Colonic mucosa (tissue), 4 donors: ENCODE results near the gene WWC1. TPM values are rescaled to one million over a fixed set of nuclear protein-coding genes. Genes with fewer than 3 reads are reported as not detected.
"Not testable (repeated sequence)": the region's sequence is repeated elsewhere in the genome, so short reads cannot be mapped to it uniquely, and the experiment has no call there.

ENCODE experiments used
- DNase-seq: peaks from one replicate; pipeline ENCODE4 v3.0.0-alpha.2; 2020
- H3K27ac ChIP-seq: fragments of 200-600 bp; one replicate; pipeline ENCODE4 v1.8.0; 2021
- H3K27me3 ChIP-seq: fragments of 200-600 bp; one replicate; pipeline ENCODE4 v1.8.0; 2021
- H3K36me3 ChIP-seq: fragments of 200-600 bp; one replicate; pipeline ENCODE4 v1.8.0; 2021
- H3K4me1 ChIP-seq: fragments of 200-600 bp; one replicate; pipeline ENCODE4 v1.8.0; 2021; ENCODE audit warnings: mild to moderate bottlenecking
- H3K4me3 ChIP-seq: fragments of 200-600 bp; one replicate; pipeline ENCODE4 v1.8.0; 2021
- H3K9ac ChIP-seq, 2 donors: one replicate each; pipeline ENCODE4 v1.7.0; 2013; ENCODE audit warnings: control low read depth in 2 of 2, low read depth in 2 of 2, low read length in 2 of 2
- H3K9me3 ChIP-seq: fragments of 200-600 bp; one replicate; pipeline ENCODE4 v1.8.0; 2021
- CTCF ChIP-seq: fragments of 200-600 bp; IDR thresholded peaks from one replicate; pipeline ENCODE4 v1.8.0; 2022; ENCODE audit warnings: antibody characterized with exemption, mild to moderate bottlenecking
- intact Hi-C: fragments of 100-400 bp; cut with DNase I; formaldehyde crosslinking; loops from one replicate; pipeline ENCODE4 v1.14.1; 2022
- total RNA-seq, 2 donors: library from RNA; stranded (reverse); fragmentation: NEBNext Ultra II Directional in 1 of 2; extraction: Animal tissue kit (Norgen Biotek cat#: 25700) in 1 of 2; gene quantifications; one replicate each; pipeline ENCODE4 v1.2.1, GENCODE V29; 2021
- donor health status: healthy.
- donor health status: DM: no; HTN: no; CAD: no.
- donor health status: DM: no; HTN: no; CAD: no.

WWC1 gene
- total RNA-seq, 2 donors from 2014 or later, result 15.3 to 33.3 TPM

- DNase-seq, result no peak
- intact Hi-C loops, result no loop called here
- no peak overlapping the region for H3K27ac ChIP-seq
- no peaks in the 10 kb centered on the region for H3K27me3 ChIP-seq
- no peak overlapping the region for H3K4me3 ChIP-seq
- H3K36me3 ChIP-seq, result no peaks in the 10 kb centered on the region
- H3K9ac ChIP-seq, result no peak overlapping the region
- H3K9me3 ChIP-seq, result no peaks in the 10 kb centered on the region
- H3K4me1 ChIP-seq, result no peaks in the 10 kb centered on the region
- no peak for TF ChIP-seq CTCF
Observed at GRCh38 chr5:168434746-168435321, 143.4 kb downstream of the WWC1 start.

GRCh38 chr5:168435340-168435739 lies 143.9 kb downstream of the WWC1 start:
- H3K27ac ChIP-seq, H3K36me3 ChIP-seq, H3K9me3 ChIP-seq, intact Hi-C loops, H3K4me1 ChIP-seq, H3K4me3 ChIP-seq, H3K9ac ChIP-seq, DNase-seq, H3K27me3 ChIP-seq: not testable (repeated sequence)

GRCh38 chr5:168438349-168438748 lies 146.9 kb downstream of the WWC1 start:
- Histone ChIP-seq H3K4me3 (no peak overlapping the region), H3K4me1 (no peaks in the 10 kb centered on the region), H3K9ac (no peak overlapping the region), H3K27me3 (no peaks in the 10 kb centered on the region), H3K36me3 (no peaks in the 10 kb centered on the region), H3K27ac (no peak overlapping the region), H3K9me3 (no peaks in the 10 kb centered on the region)
- intact Hi-C loops, result no loop called here
- TF ChIP-seq CTCF, result no peak
- no peak for DNase-seq

DNA sequence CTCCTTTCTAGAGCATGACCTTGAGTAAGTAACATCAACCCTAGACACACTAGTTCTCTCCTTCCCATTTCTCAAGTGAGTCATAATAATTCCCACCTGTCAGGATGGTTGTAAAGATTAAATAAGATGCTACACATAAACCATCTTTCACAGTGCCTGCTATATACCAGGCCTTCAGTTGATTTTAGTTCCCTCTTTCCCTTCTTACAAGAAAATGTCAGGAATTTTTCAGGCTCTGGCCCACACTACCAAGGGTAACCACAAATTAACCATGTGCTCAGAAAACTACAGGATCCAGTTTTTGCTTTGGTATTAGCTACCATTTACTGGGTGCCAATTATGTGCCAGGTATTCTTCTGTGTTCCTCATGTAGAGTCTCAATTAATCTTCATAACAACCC lies 152.1 kb downstream of the WWC1 start:
- Histone ChIP-seq H3K4me1 (no peaks in the 10 kb centered on the region), H3K36me3 (no peaks in the 10 kb centered on the region), H3K27me3 (no peaks in the 10 kb centered on the region), H3K9me3 (no peaks in the 10 kb centered on the region), H3K4me3 (no peak overlapping the region), H3K9ac (no peak overlapping the region), H3K27ac (no peak overlapping the region)
- TF ChIP-seq CTCF, result no peak
- intact Hi-C loops, result no loop called here
- no peak for DNase-seq

DNA sequence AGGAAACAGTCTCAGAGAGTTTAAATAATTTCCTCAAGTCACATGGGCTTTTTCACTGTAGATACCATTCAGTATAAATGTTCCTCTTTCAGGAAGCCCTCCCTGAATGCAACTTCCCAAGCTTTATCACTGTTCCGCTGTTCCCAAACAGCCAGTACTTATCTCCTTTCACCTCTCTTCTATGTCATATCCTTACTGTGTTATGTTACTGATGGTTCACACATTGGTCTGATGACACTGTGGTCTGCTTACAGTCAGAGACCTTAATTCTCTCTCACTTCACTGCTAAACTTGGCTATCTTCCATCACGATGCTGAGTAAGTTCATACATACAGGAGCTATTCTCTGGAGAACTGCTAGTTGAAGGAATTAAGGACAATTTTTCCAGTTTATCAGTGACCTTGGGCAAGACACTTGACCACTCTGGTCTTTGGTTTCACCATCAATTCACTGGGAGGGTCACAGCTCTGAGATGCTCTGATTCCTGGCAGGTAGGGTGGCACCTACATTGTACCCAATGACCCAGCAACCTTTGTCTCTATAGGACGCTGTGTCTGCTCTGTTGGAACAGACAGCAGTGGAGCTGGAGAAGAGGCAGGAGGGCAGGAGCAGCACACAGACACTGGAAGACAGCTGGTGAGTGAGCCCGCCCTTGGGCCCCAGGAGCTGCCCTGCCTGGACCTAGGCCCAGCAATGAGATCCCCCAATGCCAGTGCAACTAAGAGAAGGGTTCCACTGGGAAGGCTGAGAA lies 152.7 kb downstream of the WWC1 start:
- no peak for DNase-seq
- H3K9ac ChIP-seq, result no peak overlapping the region
- H3K36me3 ChIP-seq, result no peaks in the 10 kb centered on the region
- H3K4me3 ChIP-seq, result no peak overlapping the region
- H3K27ac ChIP-seq, result no peak overlapping the region
- intact Hi-C loops, result no loop called here
- TF ChIP-seq CTCF, result no peak
- H3K9me3 ChIP-seq, result no peaks in the 10 kb centered on the region
- H3K4me1 ChIP-seq, result no peaks in the 10 kb centered on the region
- no peaks in the 10 kb centered on the region for H3K27me3 ChIP-seq

- H3K9ac ChIP-seq, result no peak overlapping the region
- no peak for TF ChIP-seq CTCF
- H3K4me1 ChIP-seq, result no peaks in the 10 kb centered on the region
- no peaks in the 10 kb centered on the region for H3K9me3 ChIP-seq
- H3K36me3 ChIP-seq, result no peaks in the 10 kb centered on the region
- DNase-seq, result no peak
- intact Hi-C loops, result no loop called here
- no peak overlapping the region for H3K4me3 ChIP-seq
- no peak overlapping the region for H3K27ac ChIP-seq
- no peaks in the 10 kb centered on the region for H3K27me3 ChIP-seq
Observed at GRCh38 chr5:168446983-168447619, 155.7 kb downstream of the WWC1 start.
